T-cell (primary cell): ENCODE measurements around the gene CD6. TPM values are rescaled to one million over a fixed set of nuclear protein-coding genes. Genes with fewer than 3 reads are reported as not detected.

ENCODE experiments used
- total RNA-seq, 35 experiments: library from RNA in 6 of 35; stranded (reverse) in 6 of 35; fragments of 120-200 nt in 1 of 35; gene quantifications; one replicate each; pipeline versions ENCODE4 v1.2.1 to v1.2.4 and lab custom pipeline; 2013 to 2026

Gene CD6
- total RNA-seq, 5 donors from 2014 or later (not counting 1 experiment from before 2014, with no cell fraction given) = 413 to 594 (median 495) TPM

Other genes with a start within 250 kb of the CD6 start
- gene MS4A18, start 247.0 kb upstream of the CD6 start, total RNA-seq = not detected
- gene MS4A15, start 214.8 kb upstream of the CD6 start, total RNA-seq = not detected
- not detected for gene MS4A10, start 186.3 kb upstream of the CD6 start, total RNA-seq
- gene CCDC86, start 129.6 kb upstream of the CD6 start, total RNA-seq = 10 to 100 TPM; 11.6 to 20.7 (median 16.3) TPM
- gene PTGDR2, start 115.7 kb upstream of the CD6 start, total RNA-seq = 10 to 100 TPM in 1 of 5 donors, 1 to 10 TPM in 4; 1.6 to 23.1 (median 2.7) TPM
- gene ZP1, start 104.1 kb upstream of the CD6 start, total RNA-seq = 1 to 10 TPM in 1 of 5 donors, under 1 TPM in 1, not detected in 3; 0.20 to 1.0 TPM
- 100 to 1,000 TPM in 2 of 5 donors, 10 to 100 TPM in 3; 81.7 to 106 (median 96.9) TPM for gene PRPF19, start 65.1 kb upstream of the CD6 start, total RNA-seq
- 10 to 100 TPM; 55.6 to 82.1 (median 71.8) TPM for gene TMEM109, start 57.5 kb upstream of the CD6 start, total RNA-seq
- gene TMEM132A, start 47.2 kb upstream of the CD6 start, total RNA-seq = 1 to 10 TPM in 2 of 5 donors, under 1 TPM in 1, not detected in 2; 0.23 to 1.6 (median 1.2) TPM
- gene SLC15A3, start 19.5 kb upstream of the CD6 start, total RNA-seq = 10 to 100 TPM in 1 of 5 donors, 1 to 10 TPM in 4; 5.4 to 12.2 (median 6.7) TPM
- 100 to 1,000 TPM; 227 to 387 (median 255) TPM for gene CD5, start 130.8 kb downstream of the CD6 start, total RNA-seq
- gene VPS37C, start 189.7 kb downstream of the CD6 start, total RNA-seq = 1 to 10 TPM; 3.3 to 7.9 (median 7.3) TPM
- not detected for gene PGA3, start 231.8 kb downstream of the CD6 start, total RNA-seq